CD4-positive, alpha-beta T cell treated with Interferon alpha-2 for 1 hour (primary cell): Measurements from ENCODE around the gene ARHGAP28.
"Not testable (repeated sequence)": the region's sequence is repeated elsewhere in the genome, so short reads cannot be mapped to it uniquely, and the experiment has no call there.

Source experiments
- DNase-seq, 2 donors: peaks; one replicate each; pipeline ENCODE4 v3.0.0-alpha.2; 2020 to 2022

The ARHGAP28 gene

GRCh38 chr18:6776188-6776587 is 46.7 kb downstream of the ARHGAP28 start:
- no peak for DNase-seq

- no peak for DNase-seq
These were observed 48.0 kb downstream of the ARHGAP28 start for GRCh38 chr18:6777509-6777908.

- no peak for DNase-seq
These were observed 49.1 kb downstream of the ARHGAP28 start for GRCh38 chr18:6778459-6779247.

- DNase-seq = no peak
These were observed 51.7 kb downstream of the ARHGAP28 start for GRCh38 chr18:6781142-6781714.

- no peak for DNase-seq
These were observed 52.3 kb downstream of the ARHGAP28 start for GRCh38 chr18:6781796-6782195.

- no peak for DNase-seq
These were observed 53.3 kb downstream of the ARHGAP28 start for GRCh38 chr18:6782861-6783260.

- no peak for DNase-seq
These were observed 54.5 kb downstream of the ARHGAP28 start for GRCh38 chr18:6784046-6784445.

- no peak for DNase-seq
These were observed 55.5 kb downstream of the ARHGAP28 start for GRCh38 chr18:6785001-6785400.

GRCh38 chr18:6785411-6785810 is 55.9 kb downstream of the ARHGAP28 start:
- DNase-seq = no peak

- no peak for DNase-seq
These were observed 62.9 kb downstream of the ARHGAP28 start for GRCh38 chr18:6792391-6792790.

- no peak for DNase-seq
These were observed 63.9 kb downstream of the ARHGAP28 start for GRCh38 chr18:6793455-6793854.

- DNase-seq = no peak
These were observed 64.5 kb downstream of the ARHGAP28 start for GRCh38 chr18:6793986-6794385.

- no peak for DNase-seq
These were observed 65.8 kb downstream of the ARHGAP28 start for GRCh38 chr18:6795307-6795706.

GRCh38 chr18:6796511-6796910 is 67.0 kb downstream of the ARHGAP28 start:
- DNase-seq = no peak

- no peak for DNase-seq
These were observed 67.7 kb downstream of the ARHGAP28 start for GRCh38 chr18:6797171-6797570.

- no peak for DNase-seq
These were observed 69.4 kb downstream of the ARHGAP28 start for GRCh38 chr18:6798896-6799295.

- DNase-seq = not testable (repeated sequence)
These were observed 70.8 kb downstream of the ARHGAP28 start for GRCh38 chr18:6800309-6800708.

GRCh38 chr18:6807515-6808257 is 78.2 kb downstream of the ARHGAP28 start:
- no peak for DNase-seq

GRCh38 chr18:6810191-6810590 is 80.7 kb downstream of the ARHGAP28 start:
- DNase-seq = no peak

GRCh38 chr18:6811816-6812215 is 82.3 kb downstream of the ARHGAP28 start:
- no peak for DNase-seq

GRCh38 chr18:6814882-6815425 is 85.4 kb downstream of the ARHGAP28 start:
- DNase-seq = no peak

GRCh38 chr18:6816154-6816553 is 86.6 kb downstream of the ARHGAP28 start:
- no peak for DNase-seq

GRCh38 chr18:6819332-6819731 is 89.8 kb downstream of the ARHGAP28 start:
- no peak for DNase-seq

- DNase-seq = no peak
These were observed 90.8 kb downstream of the ARHGAP28 start for GRCh38 chr18:6820314-6820713.
